GM12878 (cell line): ENCODE results near the gene CTNNA2. TPM values are rescaled to one million over a fixed set of nuclear protein-coding genes. Genes with fewer than 3 reads are reported as not detected.

Experiments used
- ATAC-seq: fragments of 200-7000 bp; cut with Tn5 transposase; 3 replicates; pipeline ENCODE4 v1.9.1; 2020; ENCODE audit warnings: mild to moderate bottlenecking, moderate library complexity
- BruUV-seq: library from RNA; stranded (reverse); fragments of 400-500 nt; replicated peaks from 2 replicates; lab custom pipeline; 2021; lab: Mats Ljungman, UMichigan
- CTCF ChIA-PET: fragments of 300-600 bp; sonication (Branson Sonifier 250); formaldehyde crosslinking; extraction: SDS; loops from one replicate; lab custom pipeline; 2021; ENCODE audit warnings: inconsistent platforms; lab: Yijun Ruan, JAX
- POLR2A ChIA-PET: fragments of 350-600 bp; formaldehyde crosslinking; extraction: SDS; loops from one replicate; lab custom pipeline; 2021; ENCODE audit warnings: inconsistent platforms; lab: Charles Lee
- RAD21 ChIA-PET: fragments of 300-600 bp; sonication (Branson Sonifier 250); formaldehyde crosslinking; loops from one replicate; lab custom pipeline; 2023; ENCODE audit warnings: antibody characterized with exemption; ENCODE audit not compliant: unreplicated experiment; lab: Charles Lee
- SMC1A ChIA-PET: fragments of 300-600 bp; sonication (Branson Sonifier 250); formaldehyde crosslinking; loops from one replicate; lab custom pipeline; 2023; ENCODE audit not compliant: unreplicated experiment, uncharacterized antibody; lab: Charles Lee
- DNase-seq: peaks from one replicate; pipeline ENCODE4 v3.0.0-alpha.2; 2011; ENCODE audit warnings: low read depth, low spot score
- FAIRE-seq: peaks from 3 replicates; lab custom pipeline; 2011; peaks lifted over from hg19 to GRCh38; lab: Jason Lieb, UNC
- H2AFZ ChIP-seq: 2 replicates; pipeline ENCODE4 v1.6.0; 2011; ENCODE audit warnings: low read depth, low read length, control low read depth; ENCODE audit not compliant: control insufficient read depth
- H3K27ac ChIP-seq: 2 replicates; pipeline ENCODE4 v1.5.1; 2011; ENCODE audit warnings: control low read depth; ENCODE audit not compliant: control insufficient read depth, insufficient read depth
- H3K27me3 ChIP-seq, 2 experiments: replicated peaks in 1 of 2; 2 replicates each; pipeline versions ENCODE4 v1.6.0 to v1.6.1; 2011; ENCODE audit warnings: low read length in 1 of 2; ENCODE audit not compliant: control insufficient read depth in 2 of 2, insufficient read depth in 2 of 2
- H3K36me3 ChIP-seq, 2 experiments: 2 replicates each; pipeline ENCODE4 v1.5.1; 2011; ENCODE audit warnings: low read length in 1 of 2; ENCODE audit not compliant: control insufficient read depth in 2 of 2, insufficient read depth in 2 of 2
- H3K4me1 ChIP-seq: 2 replicates; pipeline ENCODE4 v1.6.1; 2011; ENCODE audit warnings: mild to moderate bottlenecking, low read length, moderate library complexity, mixed read lengths; ENCODE audit not compliant: control insufficient read depth, insufficient read depth
- H3K4me2 ChIP-seq: 2 replicates; pipeline ENCODE4 v1.6.0; 2011; ENCODE audit warnings: control low read depth; ENCODE audit not compliant: control insufficient read depth, insufficient read depth
- H3K4me3 ChIP-seq: fragments of 200-600 bp; sonication (generic); 2 replicates; pipeline ENCODE4 v1.5.1; 2016
- H3K79me2 ChIP-seq: 2 replicates; pipeline ENCODE4 v1.6.0; 2011; ENCODE audit warnings: low read length; ENCODE audit not compliant: control insufficient read depth, insufficient read depth
- H3K9ac ChIP-seq: 2 replicates; pipeline ENCODE4 v1.8.0; 2011; ENCODE audit warnings: low read length, control low read depth, mixed read lengths; ENCODE audit not compliant: control insufficient read depth, insufficient read depth
- H3K9me3 ChIP-seq: replicated peaks from 3 replicates; pipeline ENCODE4 v1.5.1; 2011; ENCODE audit warnings: mild to moderate bottlenecking, low read length; ENCODE audit not compliant: control insufficient read depth, insufficient read depth
- H4K20me1 ChIP-seq: 2 replicates; pipeline ENCODE4 v1.6.0; 2011; ENCODE audit not compliant: control insufficient read depth, insufficient read depth
- BRCA1 ChIP-seq: IDR thresholded peaks from 2 replicates; pipeline ENCODE4 v1.6.1; 2011; ENCODE audit warnings: low read depth, low read length, improper control_type of control experiment
- CBFB ChIP-seq: IDR thresholded peaks from 2 replicates; pipeline ENCODE4 v1.6.1; 2016; ENCODE audit warnings: antibody characterized with exemption, low read depth
- CHD2 ChIP-seq: IDR thresholded peaks from 2 replicates; pipeline ENCODE4 v1.6.1; 2011; ENCODE audit warnings: low read depth, low read length, improper control_type of control experiment, borderline replicate concordance
- CUX1 ChIP-seq: IDR thresholded peaks from 2 replicates; pipeline ENCODE4 v1.6.1; 2012; ENCODE audit warnings: improper control_type of control experiment, low read depth, low read length; ENCODE audit not compliant: insufficient replicate concordance
- DPF2 ChIP-seq: fragments of 450-650 bp; IDR thresholded peaks from 2 replicates; pipeline ENCODE4 v1.6.1; 2017; ENCODE audit warnings: mild to moderate bottlenecking
- EGR1 ChIP-seq, 2 experiments: IDR thresholded peaks; 1 replicate in 1 of 2; 2 replicates in 1 of 2; pipeline ENCODE4 v1.6.1; 2011 to 2012; ENCODE audit warnings: low read depth in 2 of 2, low read length in 2 of 2, borderline replicate concordance in 1 of 2, mild to moderate bottlenecking in 1 of 2, moderate library complexity in 1 of 2
- FOXM1 ChIP-seq: IDR thresholded peaks from 2 replicates; pipeline ENCODE4 v1.6.1; 2012; ENCODE audit warnings: low read depth, mild to moderate bottlenecking, inconsistent platforms, low read length, moderate library complexity
- GATAD2B ChIP-seq: fragments of 450-650 bp; conservative IDR thresholded peaks from 2 replicates; pipeline ENCODE4 v1.6.1; 2017; ENCODE audit warnings: low read depth, mild to moderate bottlenecking, moderate library complexity
- HDGF ChIP-seq: fragments of 450-650 bp; IDR thresholded peaks from 2 replicates; pipeline ENCODE4 v1.6.1; 2016; ENCODE audit warnings: antibody characterized with exemption
- KAT2A ChIP-seq: conservative IDR thresholded peaks from 2 replicates; pipeline ENCODE4 v1.6.1; 2011; ENCODE audit warnings: low read depth, low read length; ENCODE audit not compliant: control insufficient read depth
- NFIC ChIP-seq: IDR thresholded peaks from 2 replicates; pipeline ENCODE4 v1.6.1; 2012; ENCODE audit warnings: low read depth, mild to moderate bottlenecking, inconsistent platforms, low read length, moderate library complexity
- NR2C1 ChIP-seq: fragments of 450-650 bp; IDR thresholded peaks from 2 replicates; pipeline ENCODE4 v1.6.1; 2017; ENCODE audit warnings: antibody characterized with exemption, mild to moderate bottlenecking, moderate library complexity
- NR2F1 ChIP-seq: fragments of 450-650 bp; conservative IDR thresholded peaks from 2 replicates; pipeline ENCODE4 v1.6.1; 2017; ENCODE audit warnings: mild to moderate bottlenecking
- POLR2A ChIP-seq: IDR thresholded peaks from 2 replicates; pipeline ENCODE4 v1.6.1; 2011; ENCODE audit warnings: low read depth, mild to moderate bottlenecking, low read length
- SMC3 ChIP-seq: IDR thresholded peaks from 2 replicates; pipeline ENCODE4 v1.6.1; 2011; ENCODE audit warnings: low read length, improper control_type of control experiment, borderline replicate concordance
- SRF ChIP-seq, 2 experiments: IDR thresholded peaks; 2 replicates each; pipeline ENCODE4 v1.6.1; 2011; ENCODE audit warnings: low read depth in 2 of 2, low read length in 2 of 2, mild to moderate bottlenecking in 1 of 2, moderate library complexity in 1 of 2
- ZNF274 ChIP-seq: IDR thresholded peaks from one replicate; pipeline ENCODE4 v1.8.0; 2011; ENCODE audit not compliant: insufficient read length, insufficient read depth
- WGBS: methylation state at CpG from one replicate; pipeline ENCODE4 v1.1.6; 2016; ENCODE audit warnings: low lambda C conversion rate; ENCODE audit not compliant: insufficient replicate concordance, insufficient coverage; ENCODE audit errors: missing lambda C conversion rate; 5-methylcytosine and 5-hydroxymethylcytosine counted together
- in situ Hi-C: fragments of 300-500 bp; cut with MboI; formaldehyde crosslinking; loops from 9 replicates; pipeline ENCODE4 v1.14.3; 2018; ENCODE audit warnings: mixed read lengths
- intact Hi-C: fragments of 100-400 bp; cut with micrococcal nuclease; formaldehyde crosslinking; loops from one replicate; pipeline ENCODE4 v1.14.2; 2022; ENCODE audit not compliant: unreplicated experiment
- polyA plus RNA-seq, 11 experiments: library from polyadenylated mRNA; depleted of rRNA in 4 of 11; unstranded in 6 of 11; stranded (reverse) in 5 of 11; fragments of >200 nt; fragmentation: Nextera tagmentation in 4 of 11; fragmentation: Illumina TruSeq in 1 of 11; extraction: Ambion mirVana in 4 of 11; extraction: Trizol in 1 of 11; gene quantifications; 1 replicate in 1 of 11; 2 replicates in 10 of 11; pipeline versions ENCODE4 v1.2.1 to v1.2.3, GENCODE V29; 2011 to 2016; ENCODE audit warnings: inconsistent platforms in 2 of 11, missing spikeins in 2 of 11, low read depth in 1 of 11
- total RNA-seq, 4 experiments: library from RNA; depleted of rRNA in 3 of 4; stranded (reverse); fragments of >200 nt in 3 of 4; fragmentation: Illumina TruSeq in 1 of 4; extraction: Trizol in 1 of 4; gene quantifications; 2 replicates each; pipeline versions ENCODE4 v1.2.1 to v1.2.3, GENCODE V29; 2013 to 2021
- TF ChIP-seq, protein P1 (sequence below): fragments of 450-650 bp; formaldehyde crosslinking; IDR thresholded peaks from 2 replicates; pipeline ENCODE4 v1.4.0; 2022; ENCODE audit warnings: mild to moderate bottlenecking, moderate library complexity

The CTNNA2 gene
- total and polyA plus RNA-seq, 10 of the 15 experiments (the other 5 are each of a cell fraction or from before 2014, with no cell fraction given): 2.4 to 36.2 (median 6.6) TPM

DNA sequence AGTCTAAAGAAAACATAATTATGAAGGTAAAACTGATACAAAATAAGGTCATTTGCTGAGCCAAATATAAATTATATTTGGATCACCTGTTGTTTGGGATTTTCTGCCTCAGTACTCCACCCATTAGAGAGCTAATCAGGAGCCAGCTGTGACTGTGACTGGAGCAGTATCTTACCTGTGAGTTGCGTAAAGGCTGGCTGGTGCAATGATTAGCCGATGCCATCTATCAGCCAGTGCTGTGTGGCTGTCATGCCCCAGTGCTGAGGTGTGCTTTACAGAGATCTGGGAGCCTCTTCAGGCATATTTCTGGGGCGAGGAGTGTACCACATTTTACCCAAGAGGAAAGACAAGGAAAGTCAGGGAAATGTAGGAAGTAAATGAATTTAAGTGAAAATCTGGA lies 599.9 kb downstream of the CTNNA2 start:
- H3K36me3 ChIP-seq: no peaks in the 10 kb centered on the region
- no peaks in the 10 kb centered on the region for H3K79me2 ChIP-seq
- intact Hi-C loops (no loop called here), in situ Hi-C loops (no loop called here)
- ATAC-seq (no peak), DNase-seq (no peak), FAIRE-seq (no peak)
- ChIA-PET RAD21 (no interaction called here), CTCF (no interaction called here), SMC1A (no interaction called here), POLR2A (no interaction called here)
- H4K20me1 ChIP-seq: no peaks in the 10 kb centered on the region
- H3K4me3 ChIP-seq: no peak overlapping the region
- no TSS peak for BruUV-seq
- WGBS: 21% methylated on average over 3 of the region's 3 CpGs
- H3K9me3 ChIP-seq: no peaks in the 10 kb centered on the region
- no peak overlapping the region for H3K4me2 ChIP-seq
- H2AFZ ChIP-seq: no peak overlapping the region
- no peaks in the 10 kb centered on the region for H3K27me3 ChIP-seq
- H3K9ac ChIP-seq: no peak overlapping the region
- no peak overlapping the region for H3K27ac ChIP-seq
- H3K4me1 ChIP-seq: no peaks in the 10 kb centered on the region
- TF ChIP-seq CUX1: no peak
- no peak for TF ChIP-seq POLR2A
- TF ChIP-seq SRF (IDR thresholded peaks at IDR 0.05; ENCODE audit: low read depth in 2 of 2, low read length in 2 of 2): no peak
- TF ChIP-seq NR2C1: no peak
- TF ChIP-seq HDGF: no peak
- TF ChIP-seq SMC3: no peak
- no peak for TF ChIP-seq BRCA1
- no peak for TF ChIP-seq CHD2
- TF ChIP-seq FOXM1: no peak
- TF ChIP-seq, protein P1, sequence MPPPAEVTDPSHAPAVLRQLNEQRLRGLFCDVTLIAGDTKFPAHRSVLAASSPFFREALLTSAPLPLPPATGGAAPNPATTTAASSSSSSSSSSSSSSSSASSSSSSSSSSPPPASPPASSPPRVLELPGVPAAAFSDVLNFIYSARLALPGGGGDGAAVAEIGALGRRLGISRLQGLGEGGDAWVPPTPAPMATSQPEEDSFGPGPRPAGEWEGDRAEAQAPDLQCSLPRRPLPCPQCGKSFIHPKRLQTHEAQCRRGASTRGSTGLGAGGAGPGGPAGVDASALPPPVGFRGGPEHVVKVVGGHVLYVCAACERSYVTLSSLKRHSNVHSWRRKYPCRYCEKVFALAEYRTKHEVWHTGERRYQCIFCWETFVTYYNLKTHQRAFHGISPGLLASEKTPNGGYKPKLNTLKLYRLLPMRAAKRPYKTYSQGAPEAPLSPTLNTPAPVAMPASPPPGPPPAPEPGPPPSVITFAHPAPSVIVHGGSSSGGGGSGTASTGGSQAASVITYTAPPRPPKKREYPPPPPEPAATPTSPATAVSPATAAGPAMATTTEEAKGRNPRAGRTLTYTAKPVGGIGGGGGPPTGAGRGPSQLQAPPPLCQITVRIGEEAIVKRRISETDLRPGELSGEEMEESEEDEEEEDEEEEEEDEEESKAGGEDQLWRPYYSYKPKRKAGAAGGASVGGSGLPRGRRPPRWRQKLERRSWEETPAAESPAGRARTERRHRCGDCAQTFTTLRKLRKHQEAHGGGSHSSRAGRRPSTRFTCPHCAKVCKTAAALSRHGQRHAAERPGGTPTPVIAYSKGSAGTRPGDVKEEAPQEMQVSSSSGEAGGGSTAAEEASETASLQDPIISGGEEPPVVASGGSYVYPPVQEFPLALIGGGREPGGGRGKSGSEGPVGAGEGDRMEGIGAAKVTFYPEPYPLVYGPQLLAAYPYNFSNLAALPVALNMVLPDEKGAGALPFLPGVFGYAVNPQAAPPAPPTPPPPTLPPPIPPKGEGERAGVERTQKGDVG: no peak
- TF ChIP-seq NFIC: no peak
- no peak for TF ChIP-seq EGR1 (IDR thresholded peaks at IDR 0.05; ENCODE audit: borderline replicate concordance in 1 of 2, low read depth in 2 of 2, low read length in 2 of 2)
- TF ChIP-seq CBFB: no peak
- TF ChIP-seq ZNF274: no peak
- TF ChIP-seq KAT2A: no peak
- no peak for TF ChIP-seq GATAD2B
- TF ChIP-seq NR2F1: no peak
- no peak for TF ChIP-seq DPF2
